GM12892 (cell line): ENCODE data around the gene ZNRD2. TPM values are rescaled to one million over a fixed set of nuclear protein-coding genes. Genes with fewer than 3 reads are reported as not detected.
A peak's percentile ranks its signal among the peaks of the same experiment; 100 is the strongest.
"Not testable (repeated sequence)": the region's sequence is repeated elsewhere in the genome, so short reads cannot be mapped to it uniquely, and the experiment has no call there.

ENCODE experiments used
- DNase-seq: peaks from one replicate; pipeline ENCODE4 v3.0.0; 2011; ENCODE audit not compliant: insufficient read length
- FAIRE-seq: peaks from 2 replicates; lab custom pipeline; 2011; peaks lifted over from hg19 to GRCh38; lab: Jason Lieb, UNC
- POLR2A ChIP-seq: IDR thresholded peaks from 2 replicates; pipeline ENCODE4 v1.6.1; 2011; ENCODE audit warnings: low read depth, low read length, control low read depth
- POLR2AphosphoS5 ChIP-seq: IDR thresholded peaks from 2 replicates; pipeline ENCODE4 v1.6.1; 2011; ENCODE audit warnings: low read depth, low read length, control low read depth
- TAF1 ChIP-seq: IDR thresholded peaks from 2 replicates; pipeline ENCODE4 v1.6.1; 2011; ENCODE audit warnings: low read depth, mild to moderate bottlenecking, control low read depth, low read length, borderline replicate concordance
- polyA plus RNA-seq: library from polyadenylated mRNA; unstranded; fragments of >200 nt; gene quantifications from one replicate; pipeline ENCODE4 v1.2.1, GENCODE V29; 2012; ENCODE audit warnings: missing spikeins, inconsistent platforms; ENCODE audit not compliant: missing spikeins

The ZNRD2 gene
- 27.5 TPM for polyA plus RNA-seq

GRCh38 chr11:65569973-65570918 is at the start of gene ZNRD2:
Gene ZNRD2, plus strand, starts transcription at chr11:65570477. Its CDS starts 15 bp downstream, at chr11:65570492.
- DNase-seq (peak; percentile 98), FAIRE-seq (peak; percentile 100)
- peak; percentile 47; the same call in 1 of the 2 replicates for TF ChIP-seq POLR2AphosphoS5
- TF ChIP-seq TAF1, result peak; percentile 70; the same call in 1 of the 2 replicates
- TF ChIP-seq POLR2A, result peak; percentile 76; the same call in 1 of the 2 replicates

DNA sequence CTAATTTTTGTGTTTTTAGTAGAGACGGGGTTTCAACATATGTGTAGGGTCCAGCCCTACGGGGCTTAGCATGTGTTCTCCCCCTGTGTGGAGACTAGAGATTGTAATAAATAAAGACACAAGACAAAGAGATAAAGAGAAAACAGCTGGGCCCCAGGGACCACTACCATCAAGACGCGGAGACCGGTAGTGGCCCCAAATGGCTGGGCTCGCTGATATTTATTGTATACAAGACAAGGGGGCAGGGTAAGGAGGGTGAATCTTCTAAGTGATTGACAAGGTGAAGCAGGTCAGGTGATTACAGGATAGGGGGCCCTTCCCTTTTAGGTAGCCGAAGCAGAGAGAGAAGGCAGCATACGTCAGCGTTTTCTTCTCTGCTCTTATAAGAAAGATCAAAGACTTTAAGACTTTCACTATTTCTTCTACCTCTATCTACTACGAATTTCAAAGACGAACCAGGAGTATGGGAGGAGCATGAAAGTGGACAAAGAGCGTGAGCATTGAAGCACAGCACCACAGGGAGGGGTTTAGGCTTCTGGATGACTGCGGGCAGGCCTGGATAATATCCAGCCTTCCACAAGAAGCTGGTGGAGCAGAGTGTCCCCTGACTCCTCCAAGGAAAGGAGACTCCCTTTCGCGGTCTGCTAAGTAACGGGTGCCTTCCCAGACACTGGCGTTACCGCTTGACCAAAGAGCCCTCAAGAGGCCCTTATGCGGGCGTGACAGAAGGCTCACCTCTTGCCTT is 48.3 kb upstream of the ZNRD2 start:
- FAIRE-seq, DNase-seq: not testable (repeated sequence)

DNA sequence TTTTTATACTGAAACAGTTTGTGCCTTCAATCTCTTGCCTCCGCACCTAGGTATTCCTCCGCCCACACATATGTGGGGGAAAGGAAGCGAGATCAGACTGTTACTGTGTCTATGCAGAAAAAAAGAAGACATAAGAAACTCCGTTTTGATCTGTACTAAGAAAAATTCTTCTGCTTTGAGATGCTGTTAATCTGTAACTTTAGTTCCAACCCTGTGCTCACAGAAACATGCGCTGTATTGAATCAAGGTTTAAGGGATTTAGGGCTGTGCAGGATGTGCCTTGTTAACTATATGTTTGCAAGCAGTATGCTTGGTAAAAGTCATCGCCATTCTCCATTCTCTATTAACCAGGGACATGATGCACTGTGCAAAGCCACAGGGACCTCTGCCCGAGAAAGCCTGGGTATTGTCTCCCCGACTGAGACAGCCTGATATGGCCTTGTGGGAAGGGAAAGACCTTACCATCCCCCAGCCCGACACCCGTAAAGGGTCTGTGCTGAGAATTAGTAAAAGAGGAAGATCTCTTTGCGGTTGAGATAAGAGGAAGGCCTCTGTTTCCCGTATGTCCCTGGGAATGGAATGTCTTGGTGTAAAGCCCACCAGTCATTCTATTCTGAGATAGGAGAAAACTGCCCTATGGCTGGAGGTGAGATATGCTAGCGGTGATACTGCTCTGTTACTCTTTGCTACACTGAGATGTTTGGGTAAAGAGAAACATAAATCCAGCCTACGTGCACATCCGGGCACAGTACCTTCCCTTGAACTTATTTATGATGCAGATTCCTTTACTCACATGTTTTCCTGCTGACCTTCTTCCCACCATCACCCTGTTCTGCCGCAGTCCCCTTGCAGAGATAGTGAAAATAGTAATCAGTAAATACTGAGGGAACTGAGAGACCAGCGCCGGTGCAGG is 47.3 kb upstream of the ZNRD2 start:
- peak; percentile 6 for DNase-seq
- peak; percentile 56 for FAIRE-seq

DNA sequence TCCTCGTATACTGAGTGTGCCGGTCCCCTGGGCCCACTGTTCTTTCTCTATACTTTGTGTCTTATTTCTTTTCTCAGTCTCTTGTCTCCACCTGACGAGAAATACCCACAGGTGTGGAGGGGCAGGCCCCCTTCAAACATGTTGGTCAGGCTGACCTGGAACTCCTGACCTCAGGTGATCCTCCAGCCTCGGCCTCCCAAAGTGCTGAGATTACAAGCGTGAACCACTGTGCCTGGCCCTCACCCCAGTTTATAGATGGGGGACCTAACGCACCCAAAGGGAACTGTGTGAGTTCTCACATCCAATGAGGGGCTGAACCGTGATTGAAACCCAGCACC is 46.7 kb upstream of the ZNRD2 start:
- not testable (repeated sequence) for DNase-seq, FAIRE-seq

- peak; percentile 13 for DNase-seq
- peak; percentile 76 for FAIRE-seq
- TF ChIP-seq TAF1, result no peak
- TF ChIP-seq POLR2A, result no peak
- TF ChIP-seq POLR2AphosphoS5, result no peak
These were observed 46.1 kb upstream of the ZNRD2 start for GRCh38 chr11:65524014-65524740.

- TF ChIP-seq POLR2A (no peak; the same call in 1 of the 2 replicates), TAF1 (no peak), POLR2AphosphoS5 (no peak)
- peak; percentile 80 for DNase-seq
- peak; percentile 84 for FAIRE-seq
These were observed 45.3 kb upstream of the ZNRD2 start, which contains the start of gene SCYL1 for GRCh38 chr11:65524741-65525545. Gene SCYL1, plus strand, starts transcription at chr11:65525083. Its CDS starts 71 bp downstream, at chr11:65525154.

- no peak for TF ChIP-seq TAF1
- TF ChIP-seq POLR2A, result no peak
- FAIRE-seq, result no peak
- peak; percentile 8 for DNase-seq
These were observed 44.5 kb upstream of the ZNRD2 start for GRCh38 chr11:65525546-65526480.

DNA sequence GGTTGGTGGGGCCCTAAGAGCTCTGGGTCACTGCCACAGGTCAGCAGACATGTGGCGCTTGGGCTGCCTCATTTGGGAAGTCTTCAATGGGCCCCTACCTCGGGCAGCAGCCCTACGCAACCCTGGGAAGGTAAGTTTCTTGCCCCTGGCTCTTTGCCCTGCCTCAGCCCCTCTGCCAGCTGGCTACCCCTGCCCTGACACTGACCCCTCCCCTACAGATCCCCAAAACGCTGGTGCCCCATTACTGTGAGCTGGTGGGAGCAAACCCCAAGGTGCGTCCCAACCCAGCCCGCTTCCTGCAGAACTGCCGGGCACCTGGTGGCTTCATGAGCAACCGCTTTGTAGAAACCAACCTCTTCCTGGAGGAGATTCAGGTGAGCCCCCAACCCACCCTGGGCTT is 43.5 kb upstream of the ZNRD2 start:
- FAIRE-seq (no peak), DNase-seq (peak; percentile 4)
- TF ChIP-seq POLR2AphosphoS5, result no peak
- TF ChIP-seq POLR2A, result no peak

DNA sequence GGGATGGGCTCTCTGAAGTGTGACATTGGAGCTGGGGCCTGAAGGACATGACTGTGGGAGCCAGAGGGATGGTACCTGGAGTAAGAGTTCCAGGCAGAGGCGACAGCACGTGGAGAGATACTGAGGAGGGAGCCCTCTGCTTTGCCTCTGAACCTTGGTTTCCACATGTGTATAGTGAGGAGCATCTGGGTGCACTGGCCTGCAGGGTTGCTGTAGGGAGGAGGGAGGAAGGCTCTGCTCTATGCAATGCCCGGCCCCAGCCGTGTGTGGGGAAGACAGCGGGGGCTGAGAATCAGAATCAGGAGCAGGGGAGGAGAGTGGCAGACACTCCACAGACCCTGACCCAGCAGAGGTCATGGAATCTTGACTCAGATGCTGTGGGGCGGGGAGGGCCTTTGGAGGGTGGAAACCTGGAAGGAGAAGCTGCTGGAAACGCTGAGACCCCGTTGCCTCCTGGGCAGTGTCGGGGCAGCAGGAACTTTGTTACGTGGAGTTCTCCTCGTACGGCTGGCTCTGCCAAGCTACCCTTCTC is 41.4 kb upstream of the ZNRD2 start:
- no peak for TF ChIP-seq TAF1
- no peak for TF ChIP-seq POLR2AphosphoS5
- no peak; the same call in 1 of the 2 replicates for TF ChIP-seq POLR2A
- peak; percentile 5 for DNase-seq
- no peak for FAIRE-seq
